Dedifferentiated amniotic fluid mesenchymal stem cell (primary cell): Measurements from ENCODE around the gene ZSCAN16.

Experiments
- DNase-seq: peaks from one replicate; pipeline ENCODE4 v3.0.0-alpha.2; 2016; ENCODE audit errors: extremely low spot score

The ZSCAN16 gene

GRCh38 chr6:28134015-28134414, 9.6 kb downstream of the ZSCAN16 start:
- no peak for DNase-seq

- DNase-seq = no peak
These were observed 10.3 kb downstream of the ZSCAN16 start for GRCh38 chr6:28134716-28135115.

GRCh38 chr6:28135393-28135792, 11.0 kb downstream of the ZSCAN16 start:
- no peak for DNase-seq

DNA sequence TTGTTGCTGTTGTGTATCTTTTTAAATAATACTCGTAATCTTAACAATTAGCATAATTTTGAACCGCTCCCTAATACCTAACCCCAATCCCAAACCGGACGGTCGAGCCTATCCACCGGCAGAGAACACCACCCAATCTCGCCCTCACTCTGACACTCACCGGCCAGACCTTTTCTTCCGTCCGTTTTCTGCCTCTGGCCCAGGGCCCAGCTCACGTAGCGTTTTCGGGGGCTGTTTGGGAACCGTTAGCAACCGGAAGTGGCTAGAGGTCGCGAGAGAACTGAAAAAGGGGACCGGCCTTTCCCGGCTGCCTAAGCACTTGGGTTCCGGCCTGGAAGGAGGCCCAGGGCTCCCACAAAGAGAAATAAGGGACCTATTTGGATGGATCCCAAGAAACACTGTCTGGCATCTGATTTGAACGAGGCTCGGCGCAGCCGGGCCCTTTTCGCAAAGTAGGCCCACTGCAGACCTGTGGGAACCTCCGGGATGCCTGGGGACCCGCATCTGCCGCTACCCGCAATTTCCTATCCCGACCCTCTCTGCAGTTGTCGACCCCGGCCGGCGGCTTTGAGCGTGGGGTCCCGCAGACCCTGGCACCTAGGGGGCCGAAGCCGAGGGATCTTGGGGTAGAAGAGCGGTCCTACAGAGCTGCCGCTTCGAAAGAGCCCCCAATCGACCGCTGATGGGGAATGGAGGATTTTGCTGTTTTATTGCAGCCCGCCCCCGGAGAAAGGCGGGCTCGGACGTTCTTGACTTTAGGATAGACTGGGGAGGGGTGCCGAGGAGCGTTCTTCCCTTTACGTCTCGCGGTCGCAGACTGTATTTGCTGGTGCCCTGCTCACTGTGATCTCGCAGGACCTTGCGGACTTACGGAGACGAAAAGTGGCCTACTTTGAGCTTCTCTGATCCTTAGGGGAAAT, 12.4 kb downstream of the ZSCAN16 start:
- peak; percentile 96 for DNase-seq

DNA sequence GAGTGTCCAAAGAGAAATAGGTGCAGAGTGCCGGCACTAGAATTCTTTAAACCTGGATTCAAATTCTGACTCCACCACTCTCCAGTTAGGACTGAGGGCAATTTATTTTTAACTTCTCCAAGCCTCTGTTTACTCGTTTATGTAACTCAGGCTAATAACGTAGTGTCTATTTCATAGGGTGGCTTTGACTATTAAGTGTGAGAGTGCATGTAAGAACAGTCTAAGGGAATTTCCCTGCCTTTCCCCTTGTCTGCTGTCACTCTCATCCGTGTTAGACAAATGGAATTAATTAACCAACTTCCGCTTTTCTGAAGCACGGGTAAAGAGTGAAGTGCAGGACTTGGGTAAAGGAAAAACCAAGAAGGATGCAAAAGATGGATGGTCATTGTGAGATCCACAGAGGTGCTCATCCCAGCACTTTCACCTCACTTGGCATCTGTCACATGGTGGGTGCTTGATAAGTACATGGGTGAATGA, 13.1 kb downstream of the ZSCAN16 start:
- no peak for DNase-seq

- DNase-seq = no peak
These were observed 15.6 kb downstream of the ZSCAN16 start for GRCh38 chr6:28139860-28140543.

GRCh38 chr6:28140616-28141015, 16.2 kb downstream of the ZSCAN16 start:
- no peak for DNase-seq

DNA sequence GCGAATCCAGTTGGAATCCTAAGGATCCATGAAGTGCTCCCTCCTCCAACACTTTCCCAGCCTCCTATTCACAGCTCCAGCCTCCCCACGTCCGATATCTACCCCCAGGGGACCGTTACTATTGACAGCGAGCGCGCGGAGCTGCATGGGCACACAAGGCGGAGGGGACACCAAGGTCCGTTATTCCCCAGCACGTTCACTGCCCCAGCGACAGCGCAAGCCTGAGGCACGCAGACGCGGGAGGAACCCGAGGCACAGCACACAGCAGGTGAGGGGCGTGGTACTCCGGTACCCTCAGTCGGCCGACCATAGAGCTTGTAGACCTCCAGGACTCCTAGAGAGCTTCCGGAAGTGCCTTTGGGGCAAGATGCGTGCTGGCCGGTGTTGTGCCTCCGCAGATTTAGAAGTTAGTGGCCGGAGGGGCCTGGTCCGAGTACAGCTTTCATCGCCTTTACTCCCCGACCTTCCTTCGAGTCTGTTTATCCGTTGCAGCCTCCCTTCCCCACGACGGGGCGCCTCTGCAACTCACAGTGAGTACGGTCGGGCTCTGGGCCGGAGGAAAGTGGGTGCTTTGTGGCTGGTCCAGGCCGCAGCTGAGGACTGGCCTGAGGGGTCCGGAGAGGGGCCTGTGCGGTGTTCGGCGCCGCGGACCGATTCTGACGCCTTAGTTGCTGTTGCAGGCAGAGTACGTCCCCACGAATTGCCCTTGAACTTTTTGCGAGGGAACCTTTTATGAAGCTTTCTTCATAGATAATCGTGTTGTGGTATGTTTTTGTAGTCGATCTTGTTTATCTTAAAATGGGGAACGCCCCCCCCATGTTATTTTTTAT, 17.3 kb downstream of the ZSCAN16 start, which contains the start of gene ZKSCAN8:
Gene ZKSCAN8, plus strand, starts transcription at position 384 of the 830 bp plus-strand sequence. CDS start 6,525 bp downstream, outside the sequence.
- peak; percentile 71 for DNase-seq

- DNase-seq = peak; percentile 38
These were observed 18.0 kb downstream of the ZSCAN16 start for GRCh38 chr6:28142446-28142845.

GRCh38 chr6:28145231-28145630, 20.8 kb downstream of the ZSCAN16 start:
- DNase-seq = peak; percentile 21

GRCh38 chr6:28152531-28152930, 28.1 kb downstream of the ZSCAN16 start:
- DNase-seq = no peak

GRCh38 chr6:28153546-28153945, 29.1 kb downstream of the ZSCAN16 start:
- no peak for DNase-seq

DNA sequence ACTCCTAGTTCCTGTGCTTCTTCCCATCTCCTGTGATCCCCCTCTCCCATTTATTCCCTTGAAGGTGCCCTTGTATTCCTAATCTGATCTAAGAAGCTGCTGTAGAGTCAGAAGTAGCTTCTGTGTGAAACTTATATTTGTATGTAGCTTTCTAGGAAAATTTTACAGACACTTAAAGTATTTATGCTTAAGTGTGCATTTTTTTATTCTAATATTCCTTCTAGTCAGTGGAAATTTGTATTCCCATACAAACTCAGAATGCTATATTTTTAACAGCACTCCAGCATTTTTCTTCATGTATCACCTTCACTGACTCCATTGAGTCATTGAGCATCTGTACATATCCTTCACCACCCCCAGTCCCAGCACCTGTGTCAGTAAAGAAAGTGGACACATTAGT, 29.9 kb downstream of the ZSCAN16 start:
- no peak for DNase-seq

- DNase-seq = no peak
These were observed 33.9 kb downstream of the ZSCAN16 start for GRCh38 chr6:28158318-28158717.

- DNase-seq = no peak
These were observed 34.7 kb downstream of the ZSCAN16 start for GRCh38 chr6:28159029-28159607.

DNA sequence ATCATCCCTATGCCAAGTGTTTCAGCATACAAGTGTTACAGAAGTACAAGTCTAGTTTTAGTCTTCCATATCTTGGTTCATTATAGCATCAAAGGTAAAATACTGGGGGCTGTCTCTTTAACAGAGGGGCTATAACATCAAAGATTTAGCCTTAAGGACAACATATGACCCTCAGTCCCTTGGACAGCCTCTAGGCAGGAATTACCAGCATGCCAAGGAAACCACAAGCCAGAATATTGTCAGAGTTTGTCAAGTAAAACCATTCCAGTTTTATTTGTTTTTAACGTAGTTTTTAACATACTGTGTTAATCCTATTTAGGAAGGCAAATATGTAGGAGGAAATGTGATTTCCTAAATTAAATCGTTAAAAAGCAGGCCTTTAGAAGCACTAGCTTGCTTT, 35.8 kb downstream of the ZSCAN16 start:
- no peak for DNase-seq

DNA sequence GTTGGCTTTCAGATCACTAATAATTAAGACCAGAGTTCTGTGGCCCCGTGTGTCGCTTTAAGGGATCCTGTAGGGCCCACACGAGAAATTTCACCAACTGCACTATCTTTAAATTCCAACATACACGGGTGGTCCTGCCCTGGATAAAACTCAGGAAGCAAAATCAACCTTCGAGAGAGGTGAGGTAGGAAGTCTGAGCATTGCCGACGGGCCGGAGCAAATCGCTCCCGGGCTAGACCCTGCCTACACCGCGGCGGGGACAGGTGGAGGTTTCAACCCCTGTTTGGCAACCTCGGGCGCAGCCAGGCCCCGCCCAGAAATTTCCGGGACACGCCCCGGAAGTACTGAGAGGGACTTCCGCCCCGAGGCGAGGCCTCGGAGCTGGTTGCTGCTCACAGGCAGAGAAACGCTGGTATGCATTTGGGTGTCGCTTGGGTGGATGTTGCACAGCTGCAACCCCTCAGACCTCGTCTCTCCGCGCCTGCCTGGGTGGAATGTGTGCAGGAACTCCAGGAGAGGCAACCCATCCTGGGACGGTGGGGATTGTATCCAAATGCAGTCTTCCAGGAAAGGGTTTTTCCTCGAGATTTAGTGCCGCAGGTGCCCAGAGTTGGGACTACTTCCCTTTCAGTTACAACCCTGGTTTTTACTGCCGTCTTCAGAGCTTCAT, 37.1 kb downstream of the ZSCAN16 start:
- DNase-seq = peak; percentile 43

GRCh38 chr6:28165563-28165962, 41.2 kb downstream of the ZSCAN16 start:
- DNase-seq = no peak

GRCh38 chr6:28167068-28167467, 42.7 kb downstream of the ZSCAN16 start:
- DNase-seq = peak; percentile 54

DNA sequence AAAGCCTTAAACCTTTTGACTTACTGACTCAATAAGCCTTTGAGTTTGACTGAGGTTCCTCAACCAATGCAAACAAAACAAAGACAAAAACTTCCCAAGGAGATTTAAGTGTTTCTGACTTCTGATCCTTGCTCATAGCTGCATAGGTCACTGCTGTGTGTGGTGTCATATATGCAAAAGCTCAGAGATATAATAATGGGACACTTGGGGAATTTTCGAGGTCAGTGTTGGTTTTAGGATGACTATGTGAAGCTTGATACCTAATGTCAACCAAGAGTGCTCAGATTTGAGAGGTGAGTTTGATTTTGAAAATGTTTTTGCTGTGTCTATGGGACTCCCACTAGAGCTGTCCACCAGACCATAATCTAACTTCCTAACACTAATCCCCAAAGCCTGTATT, 43.5 kb downstream of the ZSCAN16 start:
- DNase-seq = no peak

GRCh38 chr6:28171271-28171670, 46.9 kb downstream of the ZSCAN16 start:
- no peak for DNase-seq
